ENCODE measurements around the gene COL5A1. TPM values are rescaled to one million over a fixed set of nuclear protein-coding genes. Genes with fewer than 3 reads are reported as not detected.

The COL5A1 gene
- total and polyA plus RNA-seq, 4 donors, result 12.2 to 169 (median 65.4) TPM

DNA sequence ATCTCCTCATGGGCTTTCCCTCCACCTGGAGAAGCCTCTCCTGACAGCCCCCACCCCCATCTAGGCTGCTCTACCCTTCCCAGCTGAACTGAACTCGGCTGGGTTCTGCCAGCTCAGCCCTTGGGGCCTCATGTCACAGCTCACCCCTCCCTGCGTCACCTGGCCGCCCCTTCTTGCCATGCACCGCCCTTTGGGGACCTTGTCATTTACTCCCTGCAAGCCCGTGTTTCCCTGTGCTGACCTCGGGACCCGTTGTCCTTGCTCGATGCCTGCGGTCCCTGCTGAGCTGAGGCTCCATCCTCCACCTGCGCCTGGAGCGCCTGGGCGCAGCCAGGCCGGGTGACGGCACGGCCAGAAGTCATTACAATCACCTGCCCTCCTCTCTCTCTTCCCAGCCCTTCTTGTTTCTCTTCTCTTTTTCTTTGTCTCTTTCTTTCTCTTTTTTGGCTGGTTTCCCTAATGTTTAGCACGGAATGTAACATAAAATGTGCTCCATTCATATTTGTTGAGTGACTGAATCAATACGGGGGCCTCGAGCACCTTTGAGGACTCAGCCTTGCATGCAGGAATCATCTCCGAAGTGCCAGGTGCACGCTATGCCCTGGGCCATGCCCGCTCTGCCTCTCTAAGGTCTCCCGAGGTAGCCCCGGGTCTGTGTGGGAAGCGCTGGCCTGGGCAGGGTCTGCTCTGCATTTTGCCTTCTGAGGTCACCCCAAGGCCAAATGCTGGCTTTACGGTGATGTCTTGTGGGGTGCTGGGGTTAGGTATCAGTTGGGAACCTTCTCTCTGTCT is 48.1 kb upstream of the COL5A1 start:
- Histone ChIP-seq H3K9ac (ENCODE audit: insufficient read depth in 1 of 2, low read length in 2 of 2) (no peak overlapping the region), H3K9me3 (ENCODE audit: control insufficient read depth in 4 of 4, insufficient read depth in 3 of 4, low read length in 3 of 4) (no peaks in the 10 kb centered on the region), H3K27ac (ENCODE audit: low read depth in 1 of 2, low read length in 1 of 2) (no peak overlapping the region), H3K27me3 (ENCODE audit: control insufficient read depth in 3 of 3, insufficient read depth in 3 of 3, low read length in 2 of 3) (no peaks in the 10 kb centered on the region), H3K36me3 (ENCODE audit: control insufficient read depth in 4 of 4, insufficient read depth in 4 of 4, low read length in 4 of 4) (no peaks in the 10 kb centered on the region), H3K4me1 (ENCODE audit: control insufficient read depth in 5 of 5, insufficient read depth in 5 of 5, low read length in 5 of 5) (peaks cover 0 to 36% (median 3%) of the 10 kb centered on the region in 5 donors), H3K4me3 (no peak overlapping the region)
- 84 to 85% methylated on average over 25 of the region's 25 CpGs for WGBS, 2 donors
- TF ChIP-seq, protein P1, sequence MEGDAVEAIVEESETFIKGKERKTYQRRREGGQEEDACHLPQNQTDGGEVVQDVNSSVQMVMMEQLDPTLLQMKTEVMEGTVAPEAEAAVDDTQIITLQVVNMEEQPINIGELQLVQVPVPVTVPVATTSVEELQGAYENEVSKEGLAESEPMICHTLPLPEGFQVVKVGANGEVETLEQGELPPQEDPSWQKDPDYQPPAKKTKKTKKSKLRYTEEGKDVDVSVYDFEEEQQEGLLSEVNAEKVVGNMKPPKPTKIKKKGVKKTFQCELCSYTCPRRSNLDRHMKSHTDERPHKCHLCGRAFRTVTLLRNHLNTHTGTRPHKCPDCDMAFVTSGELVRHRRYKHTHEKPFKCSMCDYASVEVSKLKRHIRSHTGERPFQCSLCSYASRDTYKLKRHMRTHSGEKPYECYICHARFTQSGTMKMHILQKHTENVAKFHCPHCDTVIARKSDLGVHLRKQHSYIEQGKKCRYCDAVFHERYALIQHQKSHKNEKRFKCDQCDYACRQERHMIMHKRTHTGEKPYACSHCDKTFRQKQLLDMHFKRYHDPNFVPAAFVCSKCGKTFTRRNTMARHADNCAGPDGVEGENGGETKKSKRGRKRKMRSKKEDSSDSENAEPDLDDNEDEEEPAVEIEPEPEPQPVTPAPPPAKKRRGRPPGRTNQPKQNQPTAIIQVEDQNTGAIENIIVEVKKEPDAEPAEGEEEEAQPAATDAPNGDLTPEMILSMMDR (IDR thresholded peaks at IDR 0.05; ENCODE audit: control extremely low read depth, extremely low read depth), result no peak
- DNase-seq (no peak), ATAC-seq (ENCODE audit: insufficient read depth, low FRiP score) (no peak)

DNA sequence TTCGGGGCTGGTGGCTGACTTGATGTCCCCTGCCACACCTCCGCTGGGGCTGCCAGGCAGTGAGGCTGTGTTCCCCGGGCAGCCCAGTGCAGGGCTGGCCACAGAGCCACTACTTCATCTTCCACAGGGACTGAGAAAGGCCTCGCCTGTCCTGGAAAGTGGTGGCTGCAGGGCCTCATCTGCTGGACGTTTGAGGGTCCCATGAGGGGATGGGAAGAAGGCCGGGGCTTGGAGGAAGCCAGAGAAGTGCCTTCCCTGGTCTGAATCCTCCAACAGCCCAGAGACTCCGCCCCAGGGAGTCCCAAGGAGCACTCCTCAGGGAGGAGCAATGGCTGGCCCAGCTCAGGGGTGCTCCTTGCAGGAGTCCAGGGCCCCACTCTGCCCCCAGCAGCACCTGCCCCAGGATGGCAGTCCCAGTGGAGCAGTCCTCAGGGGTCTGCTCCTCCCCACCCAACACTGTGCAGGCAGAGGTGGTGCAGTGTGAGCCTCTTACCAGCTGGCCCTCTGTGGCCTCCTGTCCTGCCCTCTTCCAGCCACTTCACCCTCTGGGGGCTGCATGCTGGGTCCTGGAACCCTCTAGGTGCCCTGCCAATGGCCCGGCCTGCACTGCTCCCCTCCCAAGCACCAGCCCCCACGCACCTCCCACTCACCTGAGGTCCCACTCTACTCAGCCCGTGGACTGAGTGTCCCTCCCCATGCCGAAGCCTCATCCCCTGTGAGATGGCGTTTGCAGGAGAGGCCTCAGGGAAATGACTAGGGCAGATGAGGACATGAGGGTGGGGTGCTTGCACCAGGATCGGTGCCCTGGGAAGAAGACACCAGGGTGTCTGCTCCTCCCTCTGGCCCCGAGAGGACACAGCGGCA is 47.3 kb upstream of the COL5A1 start:
- no peaks in the 10 kb centered on the region for H3K9me3 ChIP-seq (ENCODE audit: control insufficient read depth in 4 of 4, insufficient read depth in 3 of 4, low read length in 3 of 4)
- TF ChIP-seq, protein P1 (IDR thresholded peaks at IDR 0.05; ENCODE audit: control extremely low read depth, extremely low read depth), result no peak
- WGBS, 2 donors, result 89 to 91% methylated on average over 15 of the region's 15 CpGs
- no peak overlapping the region for H3K9ac ChIP-seq (ENCODE audit: insufficient read depth in 1 of 2, low read length in 2 of 2)
- H3K27me3 ChIP-seq (ENCODE audit: control insufficient read depth in 3 of 3, insufficient read depth in 3 of 3, low read length in 2 of 3), result no peaks in the 10 kb centered on the region
- no peak overlapping the region for H3K27ac ChIP-seq (ENCODE audit: low read depth in 1 of 2, low read length in 1 of 2)
- DNase-seq (no peak), ATAC-seq (ENCODE audit: insufficient read depth, low FRiP score) (no peak)
- H3K4me3 ChIP-seq, result no peak overlapping the region
- H3K4me1 ChIP-seq (ENCODE audit: control insufficient read depth in 5 of 5, insufficient read depth in 5 of 5, low read length in 5 of 5), result peaks cover 0 to 41% (median 3%) of the 10 kb centered on the region in 5 donors
- no peaks in the 10 kb centered on the region for H3K36me3 ChIP-seq (ENCODE audit: control insufficient read depth in 4 of 4, insufficient read depth in 4 of 4, low read length in 4 of 4)

DNA sequence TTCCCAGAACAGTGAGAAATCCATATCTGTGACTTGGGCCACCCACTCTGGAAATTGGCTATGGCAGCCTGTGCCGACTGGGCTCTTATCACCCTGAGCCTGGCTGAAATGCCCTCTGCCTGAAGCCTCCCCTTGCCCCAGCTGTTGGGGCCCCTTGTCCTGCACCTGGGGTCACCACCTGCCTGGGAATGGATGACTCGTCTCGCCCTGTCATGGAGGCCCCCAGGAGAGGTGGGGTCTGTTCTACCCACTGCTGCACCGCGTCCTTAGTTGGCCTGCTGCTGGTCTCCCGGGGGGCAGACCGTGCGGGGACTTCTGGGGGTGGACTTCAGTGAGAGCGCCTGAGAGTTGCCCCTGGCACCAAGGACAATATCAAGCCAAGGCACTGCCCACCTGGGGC is 46.6 kb upstream of the COL5A1 start:
- H3K27ac ChIP-seq (ENCODE audit: low read depth in 1 of 2, low read length in 1 of 2), result no peak overlapping the region
- H3K9me3 ChIP-seq (ENCODE audit: control insufficient read depth in 4 of 4, insufficient read depth in 3 of 4, low read length in 3 of 4), result no peaks in the 10 kb centered on the region
- 96 to 98% methylated on average over 9 of the region's 9 CpGs for WGBS, 2 donors
- no peaks in the 10 kb centered on the region for H3K36me3 ChIP-seq (ENCODE audit: control insufficient read depth in 4 of 4, insufficient read depth in 4 of 4, low read length in 4 of 4)
- H3K4me1 ChIP-seq (ENCODE audit: control insufficient read depth in 5 of 5, insufficient read depth in 5 of 5, low read length in 5 of 5), result peaks cover 0 to 39% (median 3%) of the 10 kb centered on the region in 5 donors
- H3K27me3 ChIP-seq (ENCODE audit: control insufficient read depth in 3 of 3, insufficient read depth in 3 of 3, low read length in 2 of 3), result no peaks in the 10 kb centered on the region
- TF ChIP-seq, protein P1 (IDR thresholded peaks at IDR 0.05; ENCODE audit: control extremely low read depth, extremely low read depth), result no peak
- no peak for ATAC-seq (ENCODE audit: insufficient read depth, low FRiP score)
- no peak for DNase-seq
- no peak overlapping the region for H3K9ac ChIP-seq (ENCODE audit: insufficient read depth in 1 of 2, low read length in 2 of 2)
- H3K4me3 ChIP-seq, result no peak overlapping the region

All from lung (tissue), 12 donors.